Esophagus (tissue), 2 donors: ENCODE measurements around the gene TNFRSF8. TPM values are rescaled to one million over a fixed set of nuclear protein-coding genes. Genes with fewer than 3 reads are reported as not detected.

Experiments used
- H3K27ac ChIP-seq, 2 donors: one replicate each; pipeline ENCODE4 v1.5.1; 2013; ENCODE audit warnings: low read depth in 2 of 2, mild to moderate bottlenecking in 2 of 2, inconsistent platforms in 1 of 2, low read length in 1 of 2, moderate library complexity in 1 of 2
- H3K27me3 ChIP-seq, 2 donors: one replicate each; pipeline ENCODE4 v1.6.1; 2013; ENCODE audit warnings: low read length in 2 of 2, control low read depth in 1 of 2, mild to moderate bottlenecking in 1 of 2; ENCODE audit not compliant: insufficient read depth in 2 of 2, control insufficient read depth in 1 of 2
- H3K36me3 ChIP-seq, 2 donors: one replicate each; pipeline ENCODE4 v1.6.1; 2013; ENCODE audit warnings: low read length in 1 of 2; ENCODE audit not compliant: control insufficient read depth in 2 of 2, insufficient read depth in 2 of 2
- H3K4me1 ChIP-seq, 2 donors: one replicate each; pipeline ENCODE4 v1.6.1; 2013; ENCODE audit warnings: low read length in 1 of 2; ENCODE audit not compliant: control insufficient read depth in 2 of 2, insufficient read depth in 2 of 2
- H3K4me3 ChIP-seq, 2 donors: one replicate each; pipeline ENCODE4 v1.5.1; 2013; ENCODE audit warnings: low read length in 2 of 2, mild to moderate bottlenecking in 2 of 2, low read depth in 1 of 2, moderate library complexity in 1 of 2
- H3K9me3 ChIP-seq, 2 donors: one replicate each; pipeline ENCODE4 v1.6.1; 2013; ENCODE audit warnings: mild to moderate bottlenecking in 2 of 2, low read depth in 1 of 2, low read length in 1 of 2, moderate library complexity in 1 of 2; ENCODE audit not compliant: control insufficient read depth in 2 of 2, insufficient read depth in 1 of 2
- WGBS, 2 donors: extraction: QIAGEN DNeasy Blood & Tissue Kit; methylation state at CpG; one replicate each; pipeline ENCODE4 v1.1.7; 2013; 5-methylcytosine and 5-hydroxymethylcytosine counted together
- polyA plus RNA-seq, 2 donors: library from polyadenylated mRNA; stranded (reverse); fragments of 200-250 nt; gene quantifications; one replicate each; pipeline ENCODE4 v1.2.3, GENCODE V29; 2013
- donor health status: healthy with polysubstance abuse.
- donor health status: Bipolar disorder and iron deficiency.

TNFRSF8 gene
- polyA plus RNA-seq, 2 donors: 0.14 TPM

DNA sequence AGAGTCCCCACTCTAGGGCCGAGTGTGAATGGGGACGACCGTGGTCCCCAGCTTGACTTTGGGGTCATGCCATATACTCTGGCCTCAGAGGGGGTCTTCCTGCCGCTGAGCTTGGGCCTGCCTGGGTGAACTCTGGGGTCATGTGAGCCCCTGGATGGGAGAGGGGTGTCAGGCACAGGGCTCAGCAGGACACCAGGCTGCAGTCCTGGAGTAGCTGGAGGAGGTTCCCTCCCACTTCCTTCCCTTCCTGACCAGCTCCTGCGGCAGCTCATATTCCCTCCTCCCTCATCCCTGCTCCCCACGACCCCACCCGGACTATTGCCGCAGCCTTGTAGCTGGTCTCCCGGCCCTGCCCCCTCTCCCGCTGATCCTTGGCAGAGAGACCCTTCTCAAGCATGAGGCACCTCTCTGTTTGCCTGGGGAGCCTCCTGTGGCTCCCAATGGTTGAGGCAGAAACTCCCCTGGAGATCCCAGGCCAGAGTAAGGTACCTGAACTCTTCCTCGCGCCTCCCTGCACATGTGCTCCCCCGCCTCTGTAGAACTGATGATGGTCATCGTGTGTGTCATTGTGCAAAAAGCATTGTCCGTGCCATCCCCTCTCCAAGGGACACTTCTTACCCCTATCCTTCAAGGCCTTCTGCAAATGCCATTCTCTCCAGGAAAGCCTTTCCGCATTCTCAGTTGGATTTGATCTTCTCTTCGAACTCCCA lies 105.5 kb downstream of the TNFRSF8 start:
- Histone ChIP-seq H3K4me3 (peak overlapping the region in 1 of 2 donors; percentile 61), H3K4me1 (peaks cover 0 to 5% of the 10 kb centered on the region in 2 donors), H3K27me3 (peaks cover 0 to 3% of the 10 kb centered on the region in 2 donors), H3K36me3 (no peaks in the 10 kb centered on the region), H3K9me3 (no peaks in the 10 kb centered on the region), H3K27ac (peak overlapping the region; percentile 48 to 60)
- WGBS, 2 donors: 62 to 73% methylated on average over 17 of the region's 17 CpGs

DNA sequence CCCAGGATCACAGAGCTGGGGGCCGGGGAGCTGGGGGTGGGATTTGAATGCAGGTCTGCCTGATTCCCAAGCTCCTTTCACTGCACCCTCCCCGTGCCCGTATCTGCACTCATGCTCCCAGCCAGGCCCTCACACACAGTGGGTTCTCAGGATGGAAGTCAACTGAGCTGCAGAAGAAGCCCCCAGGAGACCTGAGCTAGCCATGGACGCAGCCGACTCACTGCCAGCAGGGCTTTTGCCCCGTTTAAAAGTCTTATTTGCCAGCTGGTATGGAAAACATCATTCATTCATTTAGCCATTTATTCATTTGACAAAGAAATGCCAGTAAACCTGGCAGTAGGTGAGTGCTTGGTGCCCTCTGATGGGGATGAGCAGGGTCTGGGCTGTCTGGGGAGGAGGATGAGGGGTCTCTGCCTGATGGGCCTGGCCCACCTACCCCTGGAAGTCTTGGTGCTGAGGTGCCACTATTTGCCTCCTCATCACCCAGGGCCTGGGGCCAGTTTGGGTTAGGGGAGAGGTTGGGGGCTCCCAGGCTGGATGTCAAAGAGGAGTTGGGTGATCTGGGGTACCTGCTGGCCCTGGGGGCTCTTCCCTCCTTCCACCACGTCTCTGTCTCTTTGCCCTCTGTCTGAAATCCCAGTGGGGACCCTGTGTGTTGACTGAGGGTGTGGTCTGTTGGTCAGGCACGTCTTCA lies 106.5 kb downstream of the TNFRSF8 start:
- Histone ChIP-seq H3K27ac (no peak overlapping the region), H3K27me3 (peaks cover 0 to 3% of the 10 kb centered on the region in 2 donors), H3K4me3 (no peak overlapping the region), H3K9me3 (no peaks in the 10 kb centered on the region), H3K4me1 (peaks cover 0 to 4% of the 10 kb centered on the region in 2 donors), H3K36me3 (no peaks in the 10 kb centered on the region)
- 73 to 74% methylated on average over 8 of the region's 8 CpGs for WGBS, 2 donors

DNA sequence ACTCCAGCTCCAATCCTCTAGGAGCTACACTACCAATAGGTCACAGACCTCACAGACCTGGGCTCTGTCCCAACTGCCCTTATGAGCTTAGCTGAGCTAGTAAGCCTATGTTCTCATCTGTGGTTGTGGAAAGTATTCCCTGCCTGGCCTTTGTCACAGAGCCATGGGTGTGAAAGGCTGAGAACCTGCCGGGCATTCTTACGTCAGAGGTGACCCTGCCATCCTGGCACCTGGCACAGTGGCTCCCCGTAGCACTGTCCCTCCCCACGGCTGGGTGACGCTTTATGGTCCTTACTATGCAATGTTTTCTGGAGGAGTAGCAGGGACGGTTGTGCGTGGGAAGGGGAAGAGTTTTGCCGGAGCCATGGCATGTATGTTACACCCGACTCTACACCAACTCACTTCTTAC lies 107.2 kb downstream of the TNFRSF8 start:
- H3K9me3 ChIP-seq: no peaks in the 10 kb centered on the region
- H3K27me3 ChIP-seq: peaks cover 0 to 3% of the 10 kb centered on the region in 2 donors
- peaks cover 0 to 8% of the 10 kb centered on the region in 2 donors for H3K4me1 ChIP-seq
- no peak overlapping the region for H3K4me3 ChIP-seq
- 76 to 80% methylated on average over 9 of the region's 9 CpGs for WGBS, 2 donors
- peak overlapping the region in 1 of 2 donors; percentile 18 for H3K27ac ChIP-seq
- H3K36me3 ChIP-seq: no peaks in the 10 kb centered on the region

DNA sequence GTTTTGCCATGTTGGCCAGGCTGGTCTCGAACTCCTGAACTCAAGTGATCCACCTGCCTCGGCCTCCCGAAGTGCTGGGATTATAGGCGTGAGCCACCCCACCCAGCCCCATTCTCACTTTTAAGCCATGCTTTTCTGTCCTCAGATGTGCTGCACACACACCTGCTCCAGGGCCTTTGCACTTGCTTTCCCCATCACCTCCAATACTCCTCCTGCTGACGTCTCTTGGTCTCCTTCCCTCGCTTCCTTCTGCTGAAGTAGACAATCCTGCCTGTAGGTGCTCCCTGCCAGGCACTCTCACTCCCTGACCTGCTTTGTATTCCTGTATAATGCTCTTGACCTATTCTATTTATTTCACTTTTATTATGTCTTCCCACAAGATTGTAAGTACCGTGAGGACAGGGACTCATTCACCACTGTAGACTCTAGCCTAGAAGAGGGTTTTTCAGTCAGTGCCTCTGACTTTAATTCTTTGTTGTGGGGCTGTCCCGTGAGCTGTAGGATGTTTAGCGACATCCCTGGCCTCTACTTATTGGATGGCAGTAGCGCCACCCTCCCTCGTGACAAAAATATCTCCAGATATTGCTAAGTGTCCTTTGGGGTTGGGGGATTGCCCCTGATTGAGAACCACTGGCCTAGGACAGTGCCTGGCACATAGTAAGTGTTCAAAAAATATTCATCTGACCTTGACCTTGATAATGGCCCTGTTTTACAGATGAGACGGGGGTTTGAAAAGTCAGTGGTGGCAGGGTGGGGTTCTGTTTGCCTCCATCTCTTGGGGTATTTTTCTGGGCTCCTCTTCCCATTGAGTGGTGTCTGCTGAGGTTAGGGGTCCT lies 108.3 kb downstream of the TNFRSF8 start:
- Histone ChIP-seq H3K9me3 (no peaks in the 10 kb centered on the region), H3K4me1 (peaks cover 0 to 8% of the 10 kb centered on the region in 2 donors), H3K36me3 (no peaks in the 10 kb centered on the region), H3K27me3 (peaks cover 0 to 3% of the 10 kb centered on the region in 2 donors), H3K27ac (peak overlapping the region in 1 of 2 donors; percentile 51), H3K4me3 (no peak overlapping the region)
- WGBS, 2 donors: 85 to 86% methylated on average over 12 of the region's 12 CpGs

DNA sequence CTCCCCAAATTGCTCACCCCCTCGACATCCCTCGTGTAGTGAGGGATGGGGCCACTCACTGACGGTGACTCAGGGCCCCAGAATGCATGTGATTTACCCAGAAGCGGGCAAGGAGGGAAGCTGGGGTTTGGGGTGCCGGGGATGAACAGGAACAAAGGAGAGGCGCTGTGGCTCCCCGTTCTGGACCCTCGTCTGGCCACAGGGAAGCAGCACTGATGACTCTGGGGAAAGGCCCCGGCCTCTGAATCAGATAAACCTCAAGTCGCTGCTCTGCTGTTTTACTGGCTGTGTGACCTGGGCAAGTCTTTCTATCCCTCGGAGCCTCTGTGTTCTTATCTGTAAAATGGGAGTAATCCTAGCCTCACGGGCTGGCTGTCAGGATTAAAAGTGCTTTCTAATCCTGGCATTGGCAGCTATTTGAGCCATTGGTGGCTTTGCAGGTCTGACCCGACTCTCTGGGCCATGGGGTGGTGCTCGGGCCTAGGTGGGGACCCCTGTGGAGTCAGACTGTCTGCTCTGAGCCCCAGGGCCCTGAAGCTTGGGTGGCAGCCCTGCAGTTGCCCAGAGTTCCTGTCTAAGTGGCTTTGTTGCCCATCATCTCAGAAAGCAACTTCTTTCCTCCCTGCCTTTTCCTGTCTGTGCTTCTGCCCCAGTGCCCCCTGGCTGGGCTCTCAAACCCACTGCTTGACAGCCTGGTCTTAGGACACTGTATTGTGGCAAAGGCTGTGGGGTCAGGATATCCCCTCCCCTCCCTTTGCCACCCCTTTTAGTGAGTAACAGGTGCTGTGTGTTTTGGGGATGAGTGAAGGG lies 109.1 kb downstream of the TNFRSF8 start:
- Histone ChIP-seq H3K36me3 (no peaks in the 10 kb centered on the region), H3K4me3 (no peak overlapping the region), H3K9me3 (no peaks in the 10 kb centered on the region), H3K27me3 (peaks cover 0 to 2% of the 10 kb centered on the region in 2 donors), H3K27ac (peak overlapping the region; percentile 45 to 51), H3K4me1 (peaks cover 0 to 8% of the 10 kb centered on the region in 2 donors)
- 77 to 82% methylated on average over 14 of the region's 14 CpGs for WGBS, 2 donors

DNA sequence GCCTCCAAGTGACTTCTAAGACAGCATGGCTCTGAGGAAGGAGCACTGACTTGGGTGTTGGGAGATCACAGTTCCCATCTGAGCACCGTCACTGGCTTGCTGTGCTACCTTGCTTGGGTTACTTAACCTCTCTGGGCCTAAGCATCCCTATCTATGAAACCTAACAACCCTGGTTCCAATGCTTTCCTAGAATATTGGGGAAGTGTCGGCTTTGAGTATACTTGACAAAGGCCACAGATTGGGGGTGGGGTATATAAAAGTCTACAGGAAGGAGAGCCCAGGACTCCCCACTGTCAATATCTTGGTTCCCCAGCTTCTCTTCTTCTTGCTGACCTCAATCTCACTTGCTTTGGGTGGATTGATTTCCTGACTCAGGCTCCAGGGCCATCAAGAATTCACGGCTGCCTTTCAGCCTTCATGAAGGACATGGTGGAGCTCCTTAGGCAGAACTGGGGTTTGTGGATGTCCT lies 110.0 kb downstream of the TNFRSF8 start:
- H3K4me1 ChIP-seq: peaks cover 2 to 8% of the 10 kb centered on the region in 2 donors
- H3K27me3 ChIP-seq: no peaks in the 10 kb centered on the region
- peak overlapping the region; percentile 51 to 64 for H3K27ac ChIP-seq
- H3K9me3 ChIP-seq: no peaks in the 10 kb centered on the region
- H3K36me3 ChIP-seq: no peaks in the 10 kb centered on the region
- 71 to 81% methylated on average over 3 of the region's 3 CpGs for WGBS, 2 donors
- H3K4me3 ChIP-seq: no peak overlapping the region

DNA sequence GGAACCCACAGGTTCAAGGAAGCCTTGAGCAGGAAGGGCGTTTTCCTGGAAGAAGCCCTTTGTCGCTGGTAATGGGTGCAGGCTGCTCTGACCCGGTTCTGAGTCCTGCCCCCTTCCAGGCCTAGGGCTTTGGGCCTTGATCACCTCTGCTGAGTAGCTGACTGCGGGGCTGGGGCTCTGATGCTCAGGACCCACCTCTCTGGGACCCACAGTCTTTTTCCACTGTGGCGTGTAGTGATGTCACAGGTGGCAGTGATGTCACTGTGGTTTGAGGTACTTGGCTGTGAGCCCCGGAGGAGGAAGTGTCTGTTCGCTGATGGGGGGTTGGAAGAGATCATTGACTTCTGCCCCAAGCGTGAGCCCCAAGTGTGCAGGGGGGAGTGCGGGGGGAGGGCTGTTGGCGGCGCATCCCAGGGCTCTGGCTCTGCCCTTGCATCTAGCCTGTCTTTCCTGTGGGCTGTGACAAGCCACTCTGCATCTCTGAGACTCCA lies 110.6 kb downstream of the TNFRSF8 start:
- H3K27ac ChIP-seq: peak overlapping the region; percentile 51 to 64
- no peak overlapping the region for H3K4me3 ChIP-seq
- no peaks in the 10 kb centered on the region for H3K36me3 ChIP-seq
- peaks cover 2 to 8% of the 10 kb centered on the region in 2 donors for H3K4me1 ChIP-seq
- H3K9me3 ChIP-seq: no peaks in the 10 kb centered on the region
- no peaks in the 10 kb centered on the region for H3K27me3 ChIP-seq
- 64 to 67% methylated on average over 11 of the region's 11 CpGs for WGBS, 2 donors

DNA sequence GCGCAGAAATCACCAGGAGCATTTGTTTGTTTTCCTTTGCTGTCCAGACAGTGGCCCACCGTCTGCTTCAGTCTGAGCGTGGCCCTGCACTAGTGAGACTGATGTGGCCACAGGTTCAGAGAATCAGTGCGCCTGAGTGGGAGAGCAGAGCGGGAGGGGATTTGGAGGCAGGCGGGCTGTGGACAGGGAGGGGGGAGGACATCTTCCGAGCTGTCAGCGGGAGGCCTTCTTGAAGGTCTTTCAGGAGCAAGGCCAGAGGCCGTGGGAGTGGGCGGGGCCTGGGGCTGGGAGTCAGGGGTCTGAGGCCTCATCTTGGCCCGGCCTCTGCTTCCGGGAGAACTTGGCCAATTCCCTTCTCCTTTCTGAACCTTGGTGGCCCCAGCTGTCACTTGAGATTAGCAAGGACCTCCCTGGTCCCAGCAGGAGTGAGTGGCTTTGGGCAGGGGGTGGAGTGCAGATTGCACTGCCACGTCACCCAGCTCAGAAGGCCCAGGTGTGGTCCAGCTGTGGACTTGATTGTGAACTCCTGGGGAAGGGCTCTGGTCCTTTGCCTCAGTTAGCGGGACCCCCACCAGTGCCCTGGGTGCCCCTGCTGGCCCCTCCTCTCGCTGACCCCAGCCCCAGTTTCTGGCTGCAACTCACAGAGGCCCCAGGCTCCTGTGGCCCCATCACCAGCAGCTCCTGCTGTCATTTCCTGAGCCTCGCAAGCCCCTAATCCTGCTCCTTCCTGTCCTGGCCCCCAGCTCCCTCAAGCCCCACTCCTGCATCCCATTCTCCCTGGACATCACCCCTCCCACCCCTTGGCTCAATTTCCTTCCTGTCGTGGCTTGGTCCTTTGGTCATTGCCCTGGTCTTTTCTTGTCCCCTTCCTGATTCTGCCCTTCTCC lies 112.1 kb downstream of the TNFRSF8 start:
- no peaks in the 10 kb centered on the region for H3K27me3 ChIP-seq
- WGBS, 2 donors: 61 to 71% methylated on average over 17 of the region's 17 CpGs

More for the DNA sequence above, 112.1 kb downstream of the TNFRSF8 start:
- no peaks in the 10 kb centered on the region for H3K9me3 ChIP-seq
- H3K4me3 ChIP-seq: no peak overlapping the region
- no peaks in the 10 kb centered on the region for H3K36me3 ChIP-seq
- peaks cover 2 to 6% of the 10 kb centered on the region in 2 donors for H3K4me1 ChIP-seq
- H3K27ac ChIP-seq: peak overlapping the region; percentile 41 to 42
